GM21526 (cell line): ENCODE data around the gene TNNI2.
"Not testable (repeated sequence)": the region's sequence is repeated elsewhere in the genome, so short reads cannot be mapped to it uniquely, and the experiment has no call there.

Experiments
- ATAC-seq: cut with Tn5 transposase; IDR thresholded peaks from one replicate; pipeline ENCODE4 v1.9.1; 2021; ENCODE audit warnings: moderate library complexity; ENCODE audit not compliant: unreplicated experiment, low FRiP score

The TNNI2 gene

GRCh38 chr11:1882265-1883238 is 43.8 kb downstream of the TNNI2 start:
- no peak for ATAC-seq

GRCh38 chr11:1883346-1884302 is 44.8 kb downstream of the TNNI2 start:
- no peak for ATAC-seq

GRCh38 chr11:1884303-1884700 is 45.5 kb downstream of the TNNI2 start:
- no peak for ATAC-seq

- ATAC-seq, result not testable (repeated sequence)
Measured at GRCh38 chr11:1886551-1886950, 47.8 kb downstream of the TNNI2 start.

- ATAC-seq, result no peak
Measured at GRCh38 chr11:1887451-1888346, 48.9 kb downstream of the TNNI2 start.

GRCh38 chr11:1888347-1888753 is 49.6 kb downstream of the TNNI2 start:
- no peak for ATAC-seq

GRCh38 chr11:1888811-1889210 is 50.0 kb downstream of the TNNI2 start:
- ATAC-seq, result no peak

- no peak for ATAC-seq
Measured at GRCh38 chr11:1889224-1889930, 50.6 kb downstream of the TNNI2 start.

- no peak for ATAC-seq
Measured at GRCh38 chr11:1889941-1890855, 51.4 kb downstream of the TNNI2 start.
